ENCODE measurements around the gene SH3BGRL2.
"Not testable (repeated sequence)": the region's sequence is repeated elsewhere in the genome, so short reads cannot be mapped to it uniquely, and the experiment has no call there.

SH3BGRL2 gene

GRCh38 chr6:79704200-79704599 is 73.1 kb downstream of the SH3BGRL2 start:
- no peak for DNase-seq

- DNase-seq: peak; percentile 34
These were observed 74.4 kb downstream of the SH3BGRL2 start for GRCh38 chr6:79705456-79705995.

- DNase-seq: no peak
These were observed 75.4 kb downstream of the SH3BGRL2 start for GRCh38 chr6:79706527-79706926.

GRCh38 chr6:79707621-79708020 is 76.5 kb downstream of the SH3BGRL2 start:
- no peak for DNase-seq

GRCh38 chr6:79708095-79708791 is 77.1 kb downstream of the SH3BGRL2 start:
- no peak for DNase-seq

GRCh38 chr6:79710127-79710526 is 79.0 kb downstream of the SH3BGRL2 start:
- no peak for DNase-seq

GRCh38 chr6:79711167-79711566 is 80.0 kb downstream of the SH3BGRL2 start:
- no peak for DNase-seq

- DNase-seq: no peak
These were observed 81.0 kb downstream of the SH3BGRL2 start for GRCh38 chr6:79712144-79712543.

- no peak for DNase-seq
These were observed 81.5 kb downstream of the SH3BGRL2 start for GRCh38 chr6:79712616-79713135.

- DNase-seq: peak; percentile 52
These were observed 82.7 kb downstream of the SH3BGRL2 start for GRCh38 chr6:79713701-79714322.

GRCh38 chr6:79717989-79718388 is 86.9 kb downstream of the SH3BGRL2 start:
- DNase-seq: peak; percentile 5

GRCh38 chr6:79718509-79719247 is 87.5 kb downstream of the SH3BGRL2 start:
- DNase-seq: no peak

GRCh38 chr6:79719248-79719960 is 88.3 kb downstream of the SH3BGRL2 start:
- no peak for DNase-seq

GRCh38 chr6:79724816-79725215 is 93.7 kb downstream of the SH3BGRL2 start:
- no peak for DNase-seq

- DNase-seq: no peak
These were observed 100.3 kb downstream of the SH3BGRL2 start for GRCh38 chr6:79731471-79731870.

GRCh38 chr6:79733388-79733787 is 102.3 kb downstream of the SH3BGRL2 start:
- no peak for DNase-seq

GRCh38 chr6:79734374-79734773 is 103.2 kb downstream of the SH3BGRL2 start:
- DNase-seq: no peak

- DNase-seq: no peak
These were observed 104.1 kb downstream of the SH3BGRL2 start for GRCh38 chr6:79735183-79735582.

GRCh38 chr6:79737172-79737571 is 106.0 kb downstream of the SH3BGRL2 start:
- peak; percentile 70 for DNase-seq

- DNase-seq: no peak
These were observed 110.9 kb downstream of the SH3BGRL2 start for GRCh38 chr6:79742030-79742429.

GRCh38 chr6:79745282-79745681 is 114.2 kb downstream of the SH3BGRL2 start:
- not testable (repeated sequence) for DNase-seq

- DNase-seq: not testable (repeated sequence)
These were observed 115.2 kb downstream of the SH3BGRL2 start for GRCh38 chr6:79746325-79746724.

- DNase-seq: peak; percentile 38
These were observed 119.7 kb downstream of the SH3BGRL2 start for GRCh38 chr6:79750806-79751205.

Measured in NCI-H1092 treated with DMSO at 0.1 percent for 48 hours (cell line).